Omental fat pad (tissue), 4 donors: Measurements from ENCODE around the gene GFRA1. TPM values are rescaled to one million over a fixed set of nuclear protein-coding genes. Genes with fewer than 3 reads are reported as not detected.

ENCODE experiments used
- ATAC-seq: fragments of 150-250 bp; one replicate; pipeline ENCODE4 v1.9.1; 2016; ENCODE audit warnings: mild to moderate bottlenecking, moderate library complexity; ENCODE audit not compliant: low FRiP score
- DNase-seq: peaks from one replicate; pipeline ENCODE4 v3.0.0-alpha.2; 2019; ENCODE audit warnings: low spot score
- CTCF ChIP-seq, 3 donors: fragments of 450-650 bp; IDR thresholded peaks; one replicate each; pipeline ENCODE4 v1.5.1; 2016 to 2017; ENCODE audit warnings: antibody characterized with exemption in 3 of 3, mild to moderate bottlenecking in 3 of 3, moderate library complexity in 2 of 3
- total RNA-seq, 4 donors: library from RNA; depleted of rRNA; stranded (reverse); fragments of >200 nt; gene quantifications; one replicate each; pipeline ENCODE4 v1.1.0, GENCODE V29; 2016

Gene GFRA1
- total RNA-seq, 4 donors from 2014 or later = 35.2 to 142 (median 61.8) TPM

- DNase-seq = no peak
- ATAC-seq = no peak
- TF ChIP-seq CTCF (IDR thresholded peaks at IDR 0.05) = no peak
Observed at GRCh38 chr10:116245156-116245555, 27.9 kb downstream of the GFRA1 start.

DNA sequence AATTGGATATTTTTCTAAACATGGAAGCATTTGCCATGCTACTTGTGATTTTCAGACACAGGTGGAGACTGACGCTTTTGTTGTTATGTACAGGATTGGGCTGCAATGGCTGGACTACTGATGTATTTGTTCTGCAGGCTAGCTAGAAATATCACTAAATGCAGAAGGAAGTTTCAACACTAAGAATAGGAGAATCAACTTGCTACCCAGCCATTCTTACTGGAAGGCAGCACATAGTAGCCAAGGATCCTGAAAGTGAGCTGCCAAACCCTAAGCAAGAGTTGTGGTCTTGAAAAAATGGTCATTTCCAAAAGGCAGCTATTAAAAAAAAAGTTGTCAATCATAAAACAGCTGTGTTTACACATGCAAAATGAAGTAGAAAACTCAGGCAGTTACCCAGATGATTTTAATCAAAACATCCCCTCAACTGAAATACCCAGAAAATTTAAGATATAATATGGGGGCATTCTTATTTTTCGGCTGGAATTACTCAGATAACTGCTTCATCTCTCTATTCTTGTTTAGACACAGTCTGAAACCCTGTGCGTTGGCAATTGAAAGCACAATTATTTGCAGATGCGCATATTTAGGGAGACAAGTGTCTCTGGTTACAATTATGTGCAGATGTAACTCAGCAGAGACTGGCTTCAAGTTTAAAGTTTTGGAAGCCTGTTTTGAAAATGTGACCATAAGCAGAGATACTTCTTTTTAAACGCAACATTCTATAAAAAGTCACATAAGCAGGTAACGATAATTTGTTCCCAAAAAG lies 31.2 kb downstream of the GFRA1 start:
- DNase-seq = no peak
- no peak for ATAC-seq
- TF ChIP-seq CTCF (IDR thresholded peaks at IDR 0.05) = no peak

GRCh38 chr10:116241085-116241484 lies 31.9 kb downstream of the GFRA1 start:
- ATAC-seq (no peak), DNase-seq (no peak)
- no peak for TF ChIP-seq CTCF (IDR thresholded peaks at IDR 0.05)

DNA sequence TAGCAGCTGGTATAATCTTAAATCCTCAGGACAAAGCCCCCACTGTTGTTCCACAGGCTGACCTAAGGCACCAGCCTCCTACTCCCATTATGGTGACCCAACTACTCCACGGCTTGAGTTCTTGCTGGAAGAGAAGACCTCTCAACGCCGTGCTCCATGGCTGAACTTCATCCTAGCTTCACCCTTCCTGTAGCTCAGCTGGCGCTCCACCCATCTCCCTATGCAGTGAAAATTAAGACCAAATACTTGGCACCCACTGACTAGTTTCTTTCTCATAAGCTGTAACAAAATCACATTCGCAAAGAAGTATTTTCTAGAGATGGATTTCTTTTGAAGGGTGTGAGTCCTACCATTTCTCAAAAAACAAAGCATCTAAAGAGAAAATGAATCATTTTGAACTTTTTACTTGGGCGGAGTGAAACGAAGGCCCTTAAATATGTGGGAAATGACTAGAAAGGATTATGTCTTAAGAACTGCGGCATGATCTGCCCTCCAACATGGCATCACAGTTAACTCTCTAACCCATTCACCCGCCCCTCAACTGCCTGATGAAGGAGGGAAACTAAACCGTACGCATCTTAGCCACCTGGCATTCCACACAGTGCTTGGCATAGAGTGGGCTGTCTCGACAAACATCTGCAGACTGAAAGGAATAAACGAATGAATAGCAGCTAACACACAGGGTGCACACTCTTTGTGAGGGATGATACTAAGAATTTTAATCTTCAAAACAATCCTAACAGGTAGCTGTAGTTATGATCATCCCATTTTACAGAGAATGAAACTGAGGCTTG lies 32.7 kb downstream of the GFRA1 start:
- no peak for TF ChIP-seq CTCF (IDR thresholded peaks at IDR 0.05)
- ATAC-seq (no peak), DNase-seq (no peak)

- ATAC-seq (no peak), DNase-seq (no peak)
- no peak for TF ChIP-seq CTCF (IDR thresholded peaks at IDR 0.05)
Observed at GRCh38 chr10:116239229-116239628, 33.8 kb downstream of the GFRA1 start.

GRCh38 chr10:116237970-116238369 lies 35.0 kb downstream of the GFRA1 start:
- ATAC-seq = no peak
- DNase-seq = no peak
- no peak for TF ChIP-seq CTCF (IDR thresholded peaks at IDR 0.05)
